BLaER1 treated with 17β-estradiol and CSF1 and Interleukin-3, amounts not matched to agents 10 nM and 100 nM (cell line): ENCODE results near the gene CELA3A.

ENCODE experiments used
- H3K27ac ChIP-seq, 11 experiments: shearing (Covaris generic); formaldehyde crosslinking; 2 replicates each; pipeline ENCODE4 v1.8.1; 2022
- H3K27me3 ChIP-seq, 11 experiments: shearing (Covaris generic); formaldehyde crosslinking; 2 replicates each; pipeline ENCODE4 v1.8.1; 2022
- H3K36me3 ChIP-seq, 11 experiments: shearing (Covaris generic); formaldehyde crosslinking; 2 replicates each; pipeline ENCODE4 v1.8.1; 2022
- H3K4me1 ChIP-seq, 10 experiments: shearing (Covaris generic); formaldehyde crosslinking; 2 replicates each; pipeline ENCODE4 v1.8.1; 2022
- H3K4me2 ChIP-seq, 11 experiments: shearing (Covaris generic); formaldehyde crosslinking; 2 replicates each; pipeline ENCODE4 v1.8.1; 2022
- H3K4me3 ChIP-seq, 10 experiments: shearing (Covaris generic); formaldehyde crosslinking; 2 replicates each; pipeline ENCODE4 v1.8.1; 2022
- H3K9ac ChIP-seq, 11 experiments: shearing (Covaris generic); formaldehyde crosslinking; 2 replicates each; pipeline ENCODE4 v1.8.1; 2022
- H3K9me3 ChIP-seq, 11 experiments: shearing (Covaris generic); formaldehyde crosslinking; replicated peaks in 1 of 11; 2 replicates each; pipeline ENCODE4 v1.8.1; 2022
- H4K20me1 ChIP-seq, 11 experiments: shearing (Covaris generic); formaldehyde crosslinking; 2 replicates each; pipeline ENCODE4 v1.8.1; 2022
- Cebpa-rat ChIP-seq, 11 experiments: shearing (Covaris generic); IDR thresholded peaks; 2 replicates each; pipeline ENCODE4 v1.8.1; 2022

Gene CELA3A

GRCh38 chr1:22055463-22055862 is 54.0 kb downstream of the CELA3A start:
- peaks cover 25 to 60% (median 52%) of the 10 kb centered on the region in 11 experiments for H3K36me3 ChIP-seq
- peak overlapping the region in 5 of 10 experiments; percentile 7 to 43 (median 36); a peak in 6 of 20 replicates for H3K4me3 ChIP-seq
- H3K9me3 ChIP-seq: no peaks in the 10 kb centered on the region
- peak overlapping the region; percentile 45 to 97 (median 71) for H3K4me2 ChIP-seq
- H3K4me1 ChIP-seq: peaks cover 57 to 74% (median 66%) of the 10 kb centered on the region in 10 experiments
- TF ChIP-seq Cebpa-rat (IDR thresholded peaks at IDR 0.05): no peak
- peak overlapping the region in 1 of 11 experiments; percentile 40; a peak in 1 of 22 replicates for H3K27ac ChIP-seq
- H3K9ac ChIP-seq: peak overlapping the region in 1 of 11 experiments; percentile 54; a peak in 3 of 22 replicates
- H4K20me1 ChIP-seq: peaks cover 71 to 74% (median 73%) of the 10 kb centered on the region in 11 experiments
- H3K27me3 ChIP-seq: no peaks in the 10 kb centered on the region

DNA sequence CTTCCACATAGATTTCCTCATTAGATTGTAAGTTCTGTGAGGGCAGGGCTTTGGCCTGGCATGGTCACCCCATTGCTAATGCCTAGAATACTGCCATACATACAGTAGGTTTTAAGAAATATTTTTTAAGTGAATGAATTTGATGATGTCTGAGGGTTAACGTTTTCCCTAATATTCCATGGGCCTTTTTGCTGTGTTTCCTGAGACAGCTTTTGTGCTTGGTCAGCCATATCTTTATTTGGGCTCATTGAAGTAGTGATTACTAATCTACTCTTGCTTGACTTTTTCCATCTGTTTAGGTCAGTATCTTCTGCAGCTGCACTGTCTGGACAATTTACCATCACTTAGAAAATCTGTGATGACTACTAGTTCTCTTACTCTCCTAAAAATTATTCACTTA is 54.6 kb downstream of the CELA3A start:
- no peak for TF ChIP-seq Cebpa-rat (IDR thresholded peaks at IDR 0.05)
- Histone ChIP-seq H3K4me2 (peak overlapping the region; percentile 45 to 97 (median 71)), H3K4me3 (peak overlapping the region in 4 of 10 experiments; percentile 5 to 43 (median 25); a peak in 3 of 20 replicates), H3K9ac (peak overlapping the region in 3 of 11 experiments; percentile 7 to 42 (median 13); a peak in 1 of 22 replicates), H3K9me3 (no peaks in the 10 kb centered on the region), H3K4me1 (peaks cover 57 to 79% (median 68%) of the 10 kb centered on the region in 10 experiments), H3K36me3 (peaks cover 25 to 60% (median 52%) of the 10 kb centered on the region in 11 experiments), H3K27ac (0 out of 22 replicates have a peak overlapping the region, but pooled peaks of 1 of the 11 experiments have one; percentile 3), H4K20me1 (peaks cover 77 to 80% (median 79%) of the 10 kb centered on the region in 11 experiments), H3K27me3 (no peaks in the 10 kb centered on the region)

- peak overlapping the region; percentile 45 to 97 (median 71); a peak in 20 of 22 replicates for H3K4me2 ChIP-seq
These were observed 55.5 kb downstream of the CELA3A start for GRCh38 chr1:22056936-22057335.

GRCh38 chr1:22057861-22058260 is 56.4 kb downstream of the CELA3A start:
- TF ChIP-seq Cebpa-rat (IDR thresholded peaks at IDR 0.05): no peak
- H3K36me3 ChIP-seq: peaks cover 25 to 75% (median 53%) of the 10 kb centered on the region in 11 experiments
- peaks cover 95 to 98% (median 97%) of the 10 kb centered on the region in 11 experiments for H4K20me1 ChIP-seq
- H3K4me1 ChIP-seq: peaks cover 52 to 88% (median 74%) of the 10 kb centered on the region in 10 experiments
- peak overlapping the region in 8 of 11 experiments; percentile 11 to 97 (median 72); a peak in 11 of 22 replicates for H3K4me2 ChIP-seq
- peak overlapping the region in 2 of 11 experiments; percentile 32 to 50; a peak in 2 of 22 replicates for H3K9ac ChIP-seq
- no peaks in the 10 kb centered on the region for H3K27me3 ChIP-seq
- no peaks in the 10 kb centered on the region for H3K9me3 ChIP-seq
- no peak overlapping the region for H3K27ac ChIP-seq
- H3K4me3 ChIP-seq: no peak overlapping the region

More at GRCh38 chr1:22056936-22057335, 55.5 kb downstream of the CELA3A start:
- Histone ChIP-seq H3K9me3 (no peaks in the 10 kb centered on the region), H3K4me1 (peaks cover 56 to 82% (median 71%) of the 10 kb centered on the region in 10 experiments), H3K9ac (peak overlapping the region in 3 of 11 experiments; percentile 4 to 42 (median 7); a peak in 2 of 22 replicates), H3K4me3 (no peak overlapping the region), H3K27ac (no peak overlapping the region), H3K36me3 (peaks cover 25 to 66% (median 53%) of the 10 kb centered on the region in 11 experiments), H4K20me1 (peaks cover 86 to 88% (median 88%) of the 10 kb centered on the region in 11 experiments), H3K27me3 (no peaks in the 10 kb centered on the region)
- TF ChIP-seq Cebpa-rat (IDR thresholded peaks at IDR 0.05): no peak
